ENCODE results near the gene P4HA2.

P4HA2 gene

DNA sequence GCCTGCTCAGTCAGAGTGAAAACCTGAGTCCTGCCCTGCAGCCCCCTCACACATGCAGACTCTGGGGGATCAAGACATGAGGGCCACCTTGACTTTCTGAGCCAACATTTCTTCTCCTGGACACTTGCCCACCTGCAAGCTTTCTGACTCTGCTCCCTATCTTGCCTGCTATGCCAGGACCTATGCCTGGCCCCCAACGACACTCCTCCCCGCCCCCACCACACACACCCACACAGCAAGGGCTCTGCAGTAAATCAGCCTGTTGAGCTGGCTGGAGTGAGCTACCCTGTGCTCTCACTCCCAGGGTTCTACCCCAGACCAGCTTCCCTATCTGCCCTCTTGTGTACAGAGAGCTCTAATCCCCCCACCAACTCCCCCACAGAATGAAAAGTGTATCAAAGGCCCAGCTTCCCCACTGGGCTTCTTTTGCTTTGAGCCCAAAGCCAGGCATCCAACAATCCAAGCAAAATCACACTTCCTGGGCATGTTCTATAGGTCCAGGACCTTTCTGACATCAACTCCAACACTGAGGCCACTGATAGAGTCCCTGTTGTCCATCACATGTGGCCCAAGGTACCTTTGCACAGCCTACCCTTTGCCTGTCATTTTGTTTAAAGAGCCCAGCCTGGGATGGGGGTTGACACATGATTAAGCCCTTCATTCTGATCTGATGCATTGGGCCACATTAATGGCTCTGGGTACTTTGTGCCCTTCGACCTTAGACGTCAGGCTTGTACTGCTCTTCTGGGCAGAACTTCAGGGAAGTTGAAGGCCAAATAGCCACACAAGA is 37.1 kb upstream of the P4HA2 start:
- DNase-seq (ENCODE audit: low read depth in 2 of 2), result no peak

DNA sequence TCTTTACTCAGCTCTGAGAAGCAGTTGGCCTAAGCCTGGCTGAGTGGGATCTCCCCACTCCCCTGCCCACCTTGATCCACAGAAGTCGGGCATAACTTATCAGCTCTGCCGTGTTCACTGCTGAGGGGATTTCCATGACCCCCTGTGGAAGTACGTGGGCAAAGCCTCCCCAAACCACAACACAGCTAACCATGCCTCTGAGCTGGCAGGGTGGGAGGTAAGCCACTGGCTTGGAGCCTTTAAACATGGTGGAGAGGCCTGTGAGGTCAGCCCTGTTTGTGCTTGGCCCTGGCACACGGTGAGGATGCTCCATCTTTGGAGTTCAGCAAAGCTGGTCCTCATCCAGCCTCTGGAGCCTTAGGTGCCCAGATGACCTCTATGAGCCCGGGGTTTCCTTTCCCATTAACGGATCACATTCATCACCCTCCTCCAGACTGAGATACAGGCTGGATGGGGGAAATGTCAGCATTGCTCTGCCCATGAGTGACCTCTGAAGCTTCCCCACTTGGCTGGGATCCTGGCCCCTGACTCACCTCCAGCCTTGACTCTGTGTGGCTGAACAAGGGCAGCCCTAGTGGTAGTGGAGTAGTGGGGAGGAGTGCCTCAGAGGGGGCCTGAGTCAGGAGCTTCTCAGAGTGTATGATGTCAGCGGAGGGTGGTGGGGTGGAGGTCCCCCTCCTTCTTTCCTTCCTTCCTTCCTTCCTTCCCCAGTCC is 36.1 kb upstream of the P4HA2 start:
- DNase-seq (ENCODE audit: low read depth in 2 of 2), result peak in 1 of 2 donors; percentile 49

DNA sequence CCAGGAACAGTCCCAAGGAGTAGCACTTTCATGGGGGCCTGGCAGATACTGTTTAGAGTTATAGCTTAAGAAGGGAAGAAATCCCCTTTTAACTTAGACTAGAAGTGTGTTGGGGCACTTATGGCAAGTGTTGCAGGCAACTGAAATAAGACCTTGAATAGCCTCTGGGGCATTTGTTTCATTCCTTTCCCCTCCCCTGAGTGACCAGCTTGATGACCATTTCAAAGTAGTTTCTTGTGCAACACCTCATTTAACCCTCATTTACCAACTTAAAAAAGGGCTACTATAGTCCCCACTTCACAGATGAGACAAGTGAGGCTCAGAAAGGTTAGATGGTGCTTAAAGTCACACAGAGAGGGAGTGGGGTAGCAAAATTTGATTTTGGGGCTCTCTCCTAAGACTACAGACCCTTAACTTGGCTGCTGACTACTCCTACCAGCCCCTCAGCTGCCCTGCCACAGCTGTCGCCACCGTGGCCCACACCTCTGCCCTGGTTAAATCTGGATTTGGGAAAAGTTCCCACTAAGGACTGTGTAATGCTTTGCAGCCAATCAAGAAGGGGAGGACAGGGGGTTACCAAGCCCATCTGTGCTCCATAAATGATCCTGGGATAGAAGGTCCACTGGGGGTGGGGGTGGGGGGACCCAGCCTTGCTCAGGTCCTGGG is 35.4 kb upstream of the P4HA2 start:
- DNase-seq (ENCODE audit: low read depth in 2 of 2), result no peak

DNA sequence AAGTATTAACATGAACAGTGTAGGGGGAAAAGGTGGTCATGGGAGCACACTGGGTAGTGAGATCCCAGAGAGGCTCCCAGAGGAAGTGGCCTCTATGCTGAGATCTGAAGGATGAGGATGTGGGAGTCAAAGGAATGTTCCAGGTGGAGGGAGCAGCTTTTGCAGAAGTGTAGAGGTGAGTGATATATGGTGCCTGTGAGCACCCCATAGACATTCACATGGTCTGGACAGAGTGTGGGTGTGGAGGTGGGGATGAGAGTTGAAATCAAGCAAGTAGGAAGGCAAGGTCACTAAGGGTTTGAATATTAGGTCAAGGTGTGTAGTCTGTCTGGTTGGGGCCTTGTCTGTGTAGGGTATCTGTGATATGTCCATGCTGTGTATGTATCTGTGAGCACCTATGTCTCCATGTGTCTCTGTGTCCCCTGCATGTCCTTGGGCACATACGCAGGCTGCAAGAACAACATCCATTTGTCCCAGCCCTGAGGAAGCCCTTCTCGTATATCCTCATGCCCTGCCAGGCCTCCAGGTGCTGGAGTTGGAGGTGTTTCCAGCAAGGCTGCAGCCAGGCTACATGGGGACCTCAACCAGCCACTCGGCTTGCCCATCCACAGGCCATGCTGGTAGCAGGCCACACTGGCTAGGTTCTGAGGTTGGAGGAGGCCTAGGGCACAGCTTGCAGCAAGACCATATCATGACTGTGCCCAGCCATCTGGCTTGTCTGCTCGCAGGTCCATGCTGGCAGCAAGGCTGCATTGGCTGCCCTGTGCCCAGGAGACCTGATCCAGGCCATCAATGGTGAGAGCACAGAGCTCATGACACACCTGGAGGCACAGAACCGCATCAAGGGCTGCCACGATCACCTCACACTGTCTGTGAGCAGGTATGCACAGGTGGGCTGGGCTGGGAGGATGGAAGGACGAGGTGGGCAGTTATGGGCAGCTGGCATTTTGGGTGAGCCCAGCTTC is 34.5 kb upstream of the P4HA2 start:
- DNase-seq (ENCODE audit: low read depth in 2 of 2), result no peak

DNA sequence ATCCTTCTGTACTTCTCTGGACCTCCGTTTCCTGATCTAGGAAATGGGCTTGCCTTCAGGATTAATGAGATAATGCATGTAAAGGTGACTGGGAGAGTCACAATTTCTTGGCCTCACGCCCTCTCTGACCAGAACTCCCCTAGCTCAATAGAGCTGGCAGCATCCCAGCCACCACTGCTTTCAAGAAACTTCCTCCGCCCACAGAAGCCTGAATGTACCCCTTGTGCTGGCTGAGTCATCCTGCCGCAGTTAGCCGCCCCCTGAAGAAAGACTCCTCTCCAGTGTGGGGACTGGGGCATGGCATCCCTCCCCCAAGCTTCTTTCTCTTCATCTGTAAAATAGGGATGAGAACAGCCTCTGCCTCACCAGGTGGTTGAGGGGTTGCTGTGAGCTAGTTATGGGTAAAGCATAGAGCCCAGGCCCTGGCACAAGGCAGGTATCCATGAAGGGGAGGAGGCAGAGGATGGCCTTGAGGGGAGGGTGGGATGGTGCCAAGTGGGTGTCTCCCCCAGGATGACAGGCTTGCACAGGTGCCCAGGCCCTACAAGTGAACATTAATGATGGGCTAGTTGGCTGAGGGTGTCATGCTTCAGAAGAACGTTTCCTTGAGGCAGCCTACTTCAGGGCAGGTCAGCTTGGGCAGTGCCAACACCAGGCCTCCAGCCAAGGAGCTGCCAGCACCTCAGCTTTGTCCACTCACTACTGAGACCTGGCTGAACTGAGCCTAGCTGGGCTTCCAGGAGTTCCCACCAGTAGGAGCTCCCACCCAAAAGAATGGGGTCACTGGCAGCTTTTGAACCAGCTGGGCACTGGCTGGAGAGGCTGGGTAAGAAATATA is 33.3 kb upstream of the P4HA2 start:
- DNase-seq (ENCODE audit: low read depth in 2 of 2), result peak; percentile 40 to 46

DNA sequence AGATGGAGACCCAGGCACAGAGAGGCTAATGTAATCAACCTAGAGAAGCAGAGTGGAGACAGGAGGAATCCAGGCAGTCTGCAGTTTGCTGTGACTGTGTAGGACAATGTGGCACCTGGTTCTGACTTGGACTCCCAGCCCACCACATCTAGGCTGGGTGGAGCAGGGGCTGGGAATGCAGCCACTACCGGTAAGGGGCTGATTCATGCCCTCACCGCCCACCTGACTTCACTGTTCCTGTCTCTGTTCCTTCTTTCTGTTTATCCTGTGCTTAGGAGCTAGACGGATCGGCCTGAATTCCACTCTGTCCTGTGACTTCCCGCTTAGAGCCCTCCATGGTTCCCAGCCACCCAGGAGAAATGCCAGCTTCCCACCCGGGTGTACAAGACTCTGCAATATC is 32.4 kb upstream of the P4HA2 start:
- no peak for DNase-seq (ENCODE audit: low read depth in 2 of 2)

DNA sequence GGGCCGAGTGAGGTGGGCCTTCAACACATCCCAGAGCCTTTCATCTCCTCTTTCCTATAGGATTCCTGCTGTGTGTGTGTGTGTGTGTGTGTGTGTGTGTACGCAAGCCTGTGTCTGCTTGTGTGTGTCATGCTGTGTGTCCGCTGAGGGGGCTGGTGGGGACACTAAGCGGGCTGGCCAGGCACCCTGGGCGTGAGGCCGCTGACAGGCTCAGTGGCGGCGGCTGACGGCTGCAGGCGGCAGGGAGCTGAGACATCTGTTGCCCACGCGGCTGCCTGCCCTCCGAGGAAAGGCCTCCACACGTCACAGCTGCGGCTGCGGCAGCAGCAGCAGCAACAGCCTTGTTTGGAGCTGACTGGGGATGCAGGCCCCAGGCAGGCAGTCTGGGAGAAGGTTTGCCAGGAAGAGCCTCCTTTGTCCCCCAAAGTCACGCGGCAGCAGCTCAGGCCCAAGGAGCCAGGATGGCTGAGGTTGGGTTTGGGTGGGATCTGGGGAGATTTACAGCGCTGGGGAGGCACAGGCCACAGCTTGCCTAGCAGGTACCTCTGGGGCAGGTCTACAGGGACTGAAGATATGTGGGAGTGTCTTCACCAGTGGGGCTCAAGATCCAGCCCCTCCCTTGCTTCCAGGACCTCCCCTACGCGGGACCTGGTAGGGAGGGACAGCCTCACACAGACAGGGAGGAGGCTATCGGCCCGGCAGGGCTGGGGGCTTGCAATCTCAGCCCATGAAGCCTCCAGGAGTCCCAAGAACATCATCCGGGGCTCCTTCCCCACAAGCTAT is 31.6 kb upstream of the P4HA2 start:
- DNase-seq (ENCODE audit: low read depth in 2 of 2), result no peak

DNA sequence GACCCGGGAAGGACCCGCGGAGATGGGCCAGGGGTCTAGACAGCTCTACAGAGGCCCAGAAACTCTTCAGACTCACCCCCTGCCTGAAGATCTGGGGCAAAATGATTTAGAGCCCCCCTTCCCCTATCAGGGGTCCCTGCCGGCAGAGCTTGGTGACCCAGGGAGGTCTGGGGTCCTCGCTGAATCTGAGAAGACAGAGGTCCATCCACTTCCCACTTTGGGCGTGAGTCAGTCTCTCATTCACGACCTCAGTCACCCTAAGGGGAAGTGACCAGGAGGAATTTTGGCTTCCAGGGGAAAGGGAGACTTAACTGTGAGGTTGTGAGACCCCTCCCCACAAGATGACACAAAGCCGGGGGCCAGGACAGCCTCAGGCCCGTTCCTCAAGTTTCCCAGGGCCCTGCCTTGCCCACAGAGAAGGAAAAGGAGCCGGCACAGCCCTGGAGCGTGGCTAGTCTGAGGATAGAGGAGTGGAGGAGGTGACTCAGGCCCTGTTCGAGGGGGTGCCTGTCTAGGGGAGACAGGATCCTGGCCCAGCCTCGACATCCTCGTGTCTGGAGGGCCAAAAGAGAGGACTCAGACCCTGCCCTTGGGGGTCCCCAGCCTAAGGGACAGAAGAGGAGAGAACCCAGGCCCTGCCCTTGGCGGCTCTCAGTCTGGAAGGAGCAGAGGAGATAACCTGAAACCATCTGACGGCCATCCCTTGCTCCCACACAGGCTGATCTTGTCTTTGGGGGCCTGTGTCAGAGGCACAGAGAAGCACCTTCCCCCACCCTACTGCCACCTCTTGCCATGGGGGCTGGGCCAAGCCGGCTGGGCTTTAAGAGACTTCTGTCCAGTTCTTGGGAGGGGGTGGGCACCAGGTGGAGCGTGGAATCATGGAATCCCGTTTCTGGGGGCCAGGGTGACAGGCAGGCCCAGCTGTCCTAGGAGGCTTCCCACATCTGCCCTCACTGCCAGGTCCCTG is 30.7 kb upstream of the P4HA2 start:
- no peak for DNase-seq (ENCODE audit: low read depth in 2 of 2)

DNA sequence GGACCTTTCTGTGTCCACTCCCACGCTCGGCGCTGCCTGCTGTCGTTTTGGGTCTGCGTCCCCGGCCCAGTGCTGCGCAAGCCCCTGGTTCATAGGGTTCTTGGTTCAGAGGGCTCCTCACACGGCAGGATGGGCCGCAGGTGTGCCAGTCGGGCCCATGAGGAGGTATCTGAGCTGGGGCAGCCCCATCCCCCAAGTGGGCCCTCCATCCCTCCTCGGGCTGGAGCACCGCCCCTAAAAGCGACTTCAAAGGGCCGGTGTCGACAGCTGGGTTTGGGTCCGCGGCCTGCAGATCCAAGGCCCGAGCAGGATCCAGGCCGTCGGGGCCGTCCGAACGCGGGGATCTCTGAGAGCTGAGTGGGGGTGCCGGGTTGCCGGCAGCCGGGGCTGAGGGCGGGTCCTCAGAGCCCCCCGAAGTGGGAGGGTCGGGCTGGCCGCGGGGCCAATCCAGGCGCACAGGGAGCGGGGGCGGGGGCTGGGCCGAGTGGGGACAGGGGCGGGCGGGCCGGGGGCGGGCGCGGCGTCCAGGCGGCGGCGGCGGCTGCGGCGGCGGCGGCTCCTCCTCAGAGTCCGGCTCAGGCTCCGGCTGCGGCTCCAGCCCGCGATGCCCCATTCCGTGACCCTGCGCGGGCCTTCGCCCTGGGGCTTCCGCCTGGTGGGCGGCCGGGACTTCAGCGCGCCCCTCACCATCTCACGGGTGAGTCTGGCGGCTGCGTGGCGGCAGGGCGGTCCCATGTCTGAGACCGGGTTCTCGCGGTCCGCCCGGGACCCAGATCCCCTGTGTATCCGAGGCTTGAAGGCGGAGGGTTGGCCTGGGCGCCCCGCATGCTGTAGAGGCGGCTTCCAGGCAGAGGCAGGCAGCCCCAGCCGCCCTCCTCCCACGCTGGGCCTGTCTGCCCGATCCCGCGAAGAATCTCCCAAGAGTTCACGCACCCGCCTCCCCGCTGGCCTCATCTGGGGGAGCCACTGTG is 29.8 kb upstream of the P4HA2 start, which contains the start of gene PDLIM4:
Gene PDLIM4, plus strand, starts transcription at position 566 of the 971 bp plus-strand sequence. Its CDS starts 39 bp downstream, at position 605.
- no peak for DNase-seq (ENCODE audit: low read depth in 2 of 2)

DNA sequence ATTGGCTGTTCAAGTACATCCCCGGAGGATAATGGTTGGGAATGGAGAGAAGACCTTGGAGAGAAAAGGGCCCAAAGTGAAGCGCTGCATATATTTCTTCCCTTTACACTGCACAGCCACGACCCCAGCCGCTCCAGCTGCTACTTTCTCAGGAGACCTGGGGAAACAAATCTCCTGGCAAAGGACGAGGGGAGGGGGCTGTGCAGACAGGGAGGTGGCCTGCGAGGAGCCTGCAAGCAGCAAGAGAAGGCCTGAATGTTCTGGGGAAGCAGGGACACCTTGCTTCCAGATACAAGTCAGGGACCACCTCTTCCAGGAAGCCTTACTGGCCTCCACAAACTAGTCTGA is 29.1 kb upstream of the P4HA2 start:
- DNase-seq (ENCODE audit: low read depth in 2 of 2), result no peak

DNA sequence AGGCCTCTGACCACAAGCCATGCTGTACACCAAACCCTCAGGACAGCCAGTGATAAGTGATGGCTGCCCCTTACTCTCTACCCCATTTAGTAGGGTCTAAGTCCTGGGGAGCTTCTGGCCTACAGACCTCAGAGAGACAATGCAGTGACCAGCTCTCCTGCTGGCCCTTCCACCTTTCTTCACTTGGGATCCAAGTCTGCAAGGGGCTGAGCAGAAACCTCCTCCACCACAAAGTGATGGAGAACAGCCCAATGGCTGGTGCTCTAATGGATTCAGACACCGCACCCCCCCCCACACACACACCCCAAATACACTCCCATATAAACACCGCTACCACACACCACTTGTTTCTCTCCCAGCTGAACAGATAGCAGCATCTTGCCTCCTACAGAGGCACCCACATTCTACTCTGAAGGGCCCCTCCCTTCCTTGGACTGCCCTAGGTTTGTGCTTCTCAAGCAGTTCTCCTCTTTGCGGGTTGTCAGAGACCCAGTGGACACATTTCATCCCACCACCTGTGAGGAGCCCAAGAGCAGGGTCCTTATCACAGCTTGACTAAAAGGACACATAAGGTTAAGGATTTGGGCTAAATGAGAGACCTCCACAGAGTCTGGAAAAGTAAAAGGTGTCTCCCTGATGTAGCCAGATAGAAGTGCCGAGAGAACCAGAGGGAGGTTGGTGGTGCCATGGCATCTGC is 28.6 kb upstream of the P4HA2 start:
- DNase-seq (ENCODE audit: low read depth in 2 of 2), result no peak

DNA sequence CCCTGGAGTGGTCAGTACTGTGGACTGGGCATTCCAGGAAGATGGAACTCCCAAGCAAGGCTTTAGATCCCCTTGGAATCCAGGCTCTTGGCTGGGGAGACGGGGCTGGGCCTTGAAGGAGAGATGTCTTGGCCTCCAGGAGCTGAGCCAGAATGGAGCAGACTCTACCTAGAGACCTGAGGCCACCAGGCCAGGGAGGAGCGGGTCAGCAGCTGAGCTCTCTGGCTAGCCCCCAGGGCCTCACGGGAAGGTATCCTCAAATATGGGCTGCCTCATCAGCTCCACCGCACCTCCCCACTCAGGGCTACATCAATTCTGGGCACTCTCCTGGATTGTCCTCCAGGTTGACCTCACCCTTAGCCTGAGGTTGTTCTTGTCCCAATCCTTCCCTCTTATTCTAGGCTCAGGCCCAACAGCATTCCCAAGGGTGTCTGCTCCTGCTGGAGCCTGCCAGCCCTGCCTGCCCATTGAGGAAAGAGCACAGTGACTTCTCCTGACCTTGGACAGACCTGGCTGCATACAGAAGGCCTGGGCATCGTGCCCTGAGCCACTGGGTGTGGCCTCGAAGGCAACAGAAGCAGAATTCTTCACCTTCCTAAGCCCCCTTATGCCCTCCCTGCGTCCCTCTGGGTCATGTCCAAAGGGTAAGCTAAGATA is 26.8 kb upstream of the P4HA2 start:
- no peak for DNase-seq (ENCODE audit: low read depth in 2 of 2)

DNA sequence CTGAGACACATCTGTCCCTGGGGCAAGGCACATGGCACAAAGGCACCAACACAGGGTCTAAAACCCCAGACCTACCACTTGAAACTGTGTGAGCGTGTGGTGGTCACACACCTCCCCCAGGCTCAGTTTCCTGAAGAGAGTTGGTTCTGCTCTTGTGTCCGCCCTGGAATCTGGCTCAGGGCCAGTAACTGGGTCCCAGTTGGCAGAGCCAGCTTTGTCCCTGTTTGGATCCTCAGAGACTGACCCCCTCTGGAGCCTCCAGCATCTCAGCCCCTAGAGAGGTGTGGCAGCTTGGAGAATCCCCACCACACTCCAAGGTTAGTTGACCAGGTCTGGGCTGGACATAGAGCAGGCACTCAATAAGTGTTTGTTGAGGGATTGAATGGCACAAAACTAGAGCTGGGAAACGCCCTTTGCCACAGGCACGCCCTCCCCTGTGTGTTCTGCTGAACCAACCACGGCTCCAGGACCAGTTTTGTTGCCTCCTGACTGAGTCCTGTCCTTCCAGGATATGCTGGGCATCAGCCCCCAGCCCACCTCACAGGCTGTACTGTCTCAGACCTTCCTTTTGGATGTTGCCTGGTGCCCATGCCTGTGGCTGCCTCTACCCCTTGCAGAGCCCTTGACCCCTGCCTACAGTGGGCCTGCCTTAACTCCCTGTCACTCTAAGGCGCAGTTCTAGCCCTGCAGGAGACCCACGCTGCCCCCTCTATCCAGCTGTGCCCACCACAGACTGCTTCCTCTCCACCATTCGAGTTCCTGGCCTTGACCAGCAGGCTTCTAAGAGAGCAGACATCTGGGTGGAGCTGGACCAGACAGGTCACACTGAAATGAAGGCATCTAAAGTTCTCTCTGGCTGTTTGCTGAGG is 26.0 kb upstream of the P4HA2 start:
- DNase-seq (ENCODE audit: low read depth in 2 of 2), result no peak

DNA sequence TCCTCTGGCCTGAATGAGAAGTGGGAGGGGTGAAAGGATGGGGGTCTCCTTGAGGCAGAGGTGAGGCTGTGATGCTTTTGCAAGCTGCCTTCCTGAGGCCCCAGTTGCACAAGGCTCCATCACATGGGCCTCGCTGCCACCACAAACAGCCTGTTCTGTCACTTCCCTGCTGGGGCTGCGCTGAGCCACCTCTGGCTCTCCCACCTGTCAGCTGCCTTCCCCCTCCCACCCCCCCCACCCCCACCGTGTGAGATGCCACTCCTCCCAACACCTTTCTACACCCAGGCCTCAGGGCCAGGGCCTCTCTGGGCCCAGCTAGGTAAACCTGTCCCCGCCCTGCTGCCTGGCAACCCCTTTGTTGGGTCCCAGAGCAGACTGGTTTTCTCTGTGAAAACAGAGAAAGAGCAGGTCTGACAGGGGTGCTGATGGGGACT is 25.4 kb upstream of the P4HA2 start:
- no peak for DNase-seq (ENCODE audit: low read depth in 2 of 2)

DNA sequence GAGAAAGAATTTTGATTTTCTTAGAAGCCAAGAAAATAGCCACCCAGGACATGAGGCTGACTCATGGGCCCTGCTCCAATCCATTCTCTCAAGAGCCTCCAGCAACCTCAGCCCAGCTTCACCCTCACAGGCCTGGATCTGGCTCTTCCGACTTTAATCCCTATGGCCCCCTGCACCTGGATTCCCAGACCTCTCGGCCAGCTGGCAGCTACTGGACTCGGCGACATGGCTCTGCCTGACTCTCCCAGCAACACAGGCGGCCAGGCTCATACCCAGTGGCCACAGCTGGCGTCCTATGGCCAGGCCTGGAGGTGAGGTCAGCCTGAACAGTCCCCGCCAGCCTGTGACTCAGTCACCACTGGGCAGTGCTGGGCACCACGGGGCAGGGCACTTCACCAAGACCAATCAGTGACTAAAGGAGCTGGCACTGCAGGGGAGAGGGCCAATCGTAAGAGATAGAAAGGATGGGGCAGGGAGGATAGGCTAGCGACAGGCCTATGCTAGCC is 23.6 kb upstream of the P4HA2 start:
- no peak for DNase-seq (ENCODE audit: low read depth in 2 of 2)

Data from stimulated activated CD8-positive, alpha-beta memory T cell treated with anti-CD3 and anti-CD28 coated beads, Interleukin-15, amount 100 ng/mL, for 4 hours (primary cell).